K562 (cell line): ENCODE data around the gene SLC8A2. TPM values are rescaled to one million over a fixed set of nuclear protein-coding genes. Genes with fewer than 3 reads are reported as not detected.
A peak's percentile ranks its signal among the peaks of the same experiment; 100 is the strongest.

Experiments used
- BRD9 ChIP-seq: fragments of 450-650 bp; IDR thresholded peaks from 2 replicates; pipeline ENCODE4 v1.6.1; 2018; ENCODE audit warnings: low read depth; ENCODE audit not compliant: partially characterized antibody
- CBFA2T2 ChIP-seq: fragments of 450-650 bp; conservative IDR thresholded peaks from 2 replicates; pipeline ENCODE4 v1.6.1; 2017; ENCODE audit warnings: mild to moderate bottlenecking
- CBFB ChIP-seq: sonication (generic); formaldehyde crosslinking; IDR thresholded peaks from 2 replicates; pipeline ENCODE4 v1.4.0; 2020; ENCODE audit warnings: mild to moderate bottlenecking, missing genetic modification reagents
- CEBPG ChIP-seq, 3 experiments: fragments of 200-800 bp in 1 of 3; sonication (Bioruptor generic) in 1 of 3; sonication (generic) in 1 of 3; formaldehyde crosslinking in 1 of 3; IDR thresholded peaks in 2 of 3; conservative IDR thresholded peaks in 1 of 3; 2 replicates each; pipeline versions ENCODE4 v1.6.1 to v1.8.0; 2016 to 2022; ENCODE audit warnings: missing compliant biosample characterization in 2 of 3, missing genetic modification characterization in 2 of 3, mild to moderate bottlenecking in 1 of 3, missing genetic modification reagents in 1 of 3
- DMBX1 ChIP-seq: fragments of 250-450 bp; sonication (Bioruptor Pico); IDR thresholded peaks from 2 replicates; pipeline ENCODE4 v1.8.0; 2022; ENCODE audit warnings: inconsistent platforms, mild to moderate bottlenecking, moderate library complexity, borderline replicate concordance
- FOXK1 ChIP-seq: sonication (generic); formaldehyde crosslinking; IDR thresholded peaks from 2 replicates; pipeline ENCODE4 v1.8.0; 2022; ENCODE audit warnings: missing genetic modification reagents, mild to moderate bottlenecking, borderline replicate concordance
- HDAC2 ChIP-seq: fragments of 450-650 bp; IDR thresholded peaks from 2 replicates; pipeline ENCODE4 v1.6.1; 2016; ENCODE audit warnings: mild to moderate bottlenecking
- MCM7 ChIP-seq, 2 experiments: fragments of 450-650 bp; IDR thresholded peaks; 2 replicates each; pipeline ENCODE4 v1.6.1; 2016 to 2018
- NCOA4 ChIP-seq: fragments of 450-650 bp; IDR thresholded peaks from 2 replicates; pipeline ENCODE4 v1.6.1; 2018; ENCODE audit warnings: mild to moderate bottlenecking; ENCODE audit not compliant: partially characterized antibody
- RBM39 ChIP-seq: fragments of 200-400 bp; formaldehyde crosslinking; optimal IDR thresholded peaks from 2 replicates; pipeline ENCODE3; 2018; ENCODE audit warnings: low read depth, low read length
- RUNX1 ChIP-seq: sonication (generic); IDR thresholded peaks from 2 replicates; pipeline ENCODE4 v1.6.1; 2016; ENCODE audit warnings: antibody characterized with exemption, low read depth
- SMAD2 ChIP-seq: fragments of 150-350 bp; IDR thresholded peaks from 2 replicates; pipeline ENCODE4 v1.6.1; 2014; ENCODE audit warnings: low read depth, mild to moderate bottlenecking, low read length
- SP2 ChIP-seq: IDR thresholded peaks from 2 replicates; pipeline ENCODE4 v1.6.1; 2011; ENCODE audit warnings: mild to moderate bottlenecking, low read depth, low read length, moderate library complexity; ENCODE audit not compliant: poor library complexity, severe bottlenecking; ENCODE audit errors: extremely low read depth
- SRSF3 ChIP-seq: fragments of 200-400 bp; formaldehyde crosslinking; IDR thresholded peaks from 2 replicates; pipeline ENCODE4 v1.6.1; 2016; ENCODE audit warnings: mild to moderate bottlenecking, low read length, moderate library complexity; ENCODE audit not compliant: insufficient read depth
- SRSF7 ChIP-seq: fragments of 200-400 bp; formaldehyde crosslinking; optimal IDR thresholded peaks from 2 replicates; pipeline ENCODE3; 2017; ENCODE audit warnings: mild to moderate bottlenecking, low read depth, low read length
- SRSF9 ChIP-seq: fragments of 200-400 bp; formaldehyde crosslinking; IDR thresholded peaks from 2 replicates; pipeline ENCODE4 v1.6.1; 2017; ENCODE audit warnings: low read depth, low read length, borderline replicate concordance
- TCFL5 ChIP-seq: fragments of 250-450 bp; sonication (Bioruptor Pico); conservative IDR thresholded peaks from 2 replicates; pipeline ENCODE4 v1.6.1; 2021; ENCODE audit warnings: mild to moderate bottlenecking, moderate library complexity, matching md5 sums
- ZFP1 ChIP-seq: fragments of 450-650 bp; formaldehyde crosslinking; IDR thresholded peaks from 2 replicates; pipeline ENCODE4 v1.4.0; 2020; ENCODE audit warnings: mild to moderate bottlenecking, mixed read lengths
- ZNF408 ChIP-seq: fragments of 250-450 bp; sonication (Bioruptor Pico); IDR thresholded peaks from 2 replicates; pipeline ENCODE4 v1.4.0; 2020; ENCODE audit warnings: low read depth, mild to moderate bottlenecking, moderate library complexity
- ZNF511 ChIP-seq: sonication (generic); formaldehyde crosslinking; IDR thresholded peaks from 2 replicates; pipeline ENCODE4 v1.8.0; 2022; ENCODE audit warnings: mild to moderate bottlenecking, missing genetic modification reagents
- ZNF512 ChIP-seq: IDR thresholded peaks from 2 replicates; pipeline ENCODE4 v1.6.1; 2016; ENCODE audit warnings: missing genetic modification characterization, missing compliant biosample characterization
- polyA plus RNA-seq, 8 experiments: library from polyadenylated mRNA; depleted of rRNA in 4 of 8; stranded (reverse) in 5 of 8; unstranded in 3 of 8; fragments of >200 nt; fragmentation: Nextera tagmentation in 2 of 8; fragmentation: Illumina TruSeq in 1 of 8; extraction: Ambion mirVana in 2 of 8; extraction: Trizol in 1 of 8; gene quantifications; 2 replicates each; pipeline versions ENCODE4 v1.2.1 to v1.2.3, GENCODE V29; 2011 to 2014; ENCODE audit warnings: inconsistent platforms in 1 of 8, missing spikeins in 1 of 8
- total RNA-seq, 7 experiments: library from RNA; depleted of rRNA in 6 of 7; stranded (reverse); fragments of >200 nt in 6 of 7; fragmentation: Illumina TruSeq in 2 of 7; extraction: Trizol in 2 of 7; gene quantifications; 2 replicates each; pipeline versions ENCODE4 v1.2.1 to v1.2.3, GENCODE V29; 2011 to 2021; ENCODE audit warnings: low replicate concordance in 1 of 7
- TF ChIP-seq, protein P1 (sequence below): sonication (generic); formaldehyde crosslinking; IDR thresholded peaks from 2 replicates; pipeline ENCODE4 v1.8.1; 2023; ENCODE audit warnings: mild to moderate bottlenecking, missing genetic modification reagents
- TF ChIP-seq, protein P2 (sequence below): sonication (generic); formaldehyde crosslinking; IDR thresholded peaks from 2 replicates; pipeline ENCODE4 v1.8.0; 2022; ENCODE audit warnings: missing genetic modification reagents, mild to moderate bottlenecking, borderline replicate concordance

SLC8A2 gene
- total and polyA plus RNA-seq, 9 of the 15 experiments (the other 6 are each of a cell fraction or from before 2014, with no cell fraction given) = 0.07 to 0.66 (median 0.24) TPM; not detected in 3

- TF ChIP-seq, protein P1, sequence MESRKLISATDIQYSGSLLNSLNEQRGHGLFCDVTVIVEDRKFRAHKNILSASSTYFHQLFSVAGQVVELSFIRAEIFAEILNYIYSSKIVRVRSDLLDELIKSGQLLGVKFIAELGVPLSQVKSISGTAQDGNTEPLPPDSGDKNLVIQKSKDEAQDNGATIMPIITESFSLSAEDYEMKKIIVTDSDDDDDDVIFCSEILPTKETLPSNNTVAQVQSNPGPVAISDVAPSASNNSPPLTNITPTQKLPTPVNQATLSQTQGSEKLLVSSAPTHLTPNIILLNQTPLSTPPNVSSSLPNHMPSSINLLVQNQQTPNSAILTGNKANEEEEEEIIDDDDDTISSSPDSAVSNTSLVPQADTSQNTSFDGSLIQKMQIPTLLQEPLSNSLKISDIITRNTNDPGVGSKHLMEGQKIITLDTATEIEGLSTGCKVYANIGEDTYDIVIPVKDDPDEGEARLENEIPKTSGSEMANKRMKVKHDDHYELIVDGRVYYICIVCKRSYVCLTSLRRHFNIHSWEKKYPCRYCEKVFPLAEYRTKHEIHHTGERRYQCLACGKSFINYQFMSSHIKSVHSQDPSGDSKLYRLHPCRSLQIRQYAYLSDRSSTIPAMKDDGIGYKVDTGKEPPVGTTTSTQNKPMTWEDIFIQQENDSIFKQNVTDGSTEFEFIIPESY (CRISPR knock-in tag) = peak; percentile 83
- TF ChIP-seq RBM39 (no peak), SRSF7 (no peak), MCM7 (IDR thresholded peaks at IDR 0.05) (no peak), ZNF512 (no peak), TCFL5 (CRISPR knock-in tag) (no peak), CBFA2T2 (peak; percentile 94), ZNF408 (CRISPR knock-in tag) (no peak), NCOA4 (no peak), SRSF9 (no peak), SP2 (peak; percentile 22), BRD9 (no peak), RUNX1 (no peak), ZNF511 (peak; percentile 42; the same call in 1 of the 2 replicates), CEBPG (CRISPR knock-in tag; IDR thresholded peaks at IDR 0.05) (no peak; the same call in 1 of the 2 replicates), CEBPG (tag; conservative IDR thresholded peaks at IDR 0.05 in 1 of 2, IDR thresholded peaks at IDR 0.05 in 1 of 2) (peak in 1 of 2 experiments; percentile 58; a peak in 2 of 4 replicates), CBFB (CRISPR knock-in tag) (no peak), SMAD2 (no peak), HDAC2 (peak; percentile 45; the same call in 1 of the 2 replicates), ZFP1 (no peak), DMBX1 (CRISPR knock-in tag) (no peak), FOXK1 (0 out of 2 replicates have a peak, but pooled peaks have one; percentile 58), SRSF3 (no peak)
- TF ChIP-seq, protein P2, sequence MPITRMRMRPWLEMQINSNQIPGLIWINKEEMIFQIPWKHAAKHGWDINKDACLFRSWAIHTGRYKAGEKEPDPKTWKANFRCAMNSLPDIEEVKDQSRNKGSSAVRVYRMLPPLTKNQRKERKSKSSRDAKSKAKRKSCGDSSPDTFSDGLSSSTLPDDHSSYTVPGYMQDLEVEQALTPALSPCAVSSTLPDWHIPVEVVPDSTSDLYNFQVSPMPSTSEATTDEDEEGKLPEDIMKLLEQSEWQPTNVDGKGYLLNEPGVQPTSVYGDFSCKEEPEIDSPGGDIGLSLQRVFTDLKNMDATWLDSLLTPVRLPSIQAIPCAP (CRISPR knock-in tag) = no peak
These were observed 43.3 kb upstream of the SLC8A2 start, which contains the start of gene NAPA (continued) for GRCh38 chr19:47514869-47515588.
